Esophagus muscularis mucosa (tissue), 3 donors: ENCODE results near the gene CAMKMT.

Source experiments
- CTCF ChIP-seq, 3 experiments: fragments of 200-600 bp in 2 of 3; fragments of 450-650 bp in 1 of 3; sonication (generic) in 2 of 3; IDR thresholded peaks; one replicate each; pipeline ENCODE4 v1.5.1; 2017 to 2019; ENCODE audit warnings: antibody characterized with exemption in 3 of 3, mild to moderate bottlenecking in 2 of 3, moderate library complexity in 1 of 3
- POLR2A ChIP-seq: fragments of 450-650 bp; IDR thresholded peaks from one replicate; pipeline ENCODE4 v1.6.1; 2017; ENCODE audit warnings: antibody characterized with exemption, moderate library complexity, mild to moderate bottlenecking, low read depth

GRCh38 chr2:44766220-44766619 is 404.5 kb downstream of the CAMKMT start:
- TF ChIP-seq CTCF (IDR thresholded peaks at IDR 0.05) (no peak), POLR2A (no peak)
